HG03196 (cell line): ENCODE data around the gene FAT3.

Source experiments
- ATAC-seq: cut with Tn5 transposase; IDR thresholded peaks from one replicate; pipeline ENCODE4 v1.9.1; 2021; ENCODE audit not compliant: unreplicated experiment

Gene FAT3

DNA sequence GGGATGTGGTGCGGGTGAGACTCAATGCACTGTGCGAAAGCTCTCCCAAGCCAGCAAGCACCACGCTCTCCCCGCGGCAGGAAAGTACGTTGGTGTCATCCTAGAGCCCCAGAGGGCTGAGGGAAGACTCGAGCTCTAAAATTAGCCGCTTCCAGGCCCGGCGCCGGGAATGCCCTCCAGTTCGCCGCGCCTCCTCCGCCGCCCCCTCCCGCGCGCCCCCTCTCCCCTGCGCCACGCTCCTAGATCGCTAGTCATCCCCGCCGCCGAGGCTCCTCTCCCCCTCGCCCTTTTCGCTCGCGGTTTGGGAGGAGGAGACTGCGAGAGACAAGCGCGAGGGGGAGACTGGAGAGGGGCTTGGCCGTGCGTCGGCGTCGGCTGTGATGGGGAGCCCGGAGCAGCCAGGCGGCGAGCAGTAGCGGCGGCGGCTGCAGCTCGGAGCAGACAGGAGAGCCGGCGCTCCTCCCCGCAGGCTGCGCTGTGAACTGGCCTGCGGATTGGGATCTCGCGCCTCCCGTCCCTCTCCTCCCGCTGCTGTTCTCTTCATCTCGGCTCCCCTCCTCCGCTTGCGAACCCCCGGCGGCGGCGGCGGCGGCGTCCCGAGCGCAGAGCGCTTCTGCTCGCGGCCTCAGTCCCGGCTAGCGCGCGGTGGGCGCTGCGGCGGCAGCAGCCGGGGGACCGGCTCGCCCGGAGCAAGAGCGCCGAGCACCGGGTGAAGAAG, at the start of gene FAT3:
FAT3 (plus strand) TSS at position 412 of the 718 bp plus-strand sequence. CDS start 127,295 bp downstream, outside the sequence.
- no peak for ATAC-seq

GRCh38 chr11:92179017-92179670, 45.5 kb upstream of the FAT3 start:
- no peak for ATAC-seq

- ATAC-seq: no peak
Measured at GRCh38 chr11:92180226-92180625, 44.4 kb upstream of the FAT3 start.

GRCh38 chr11:92180664-92181251, 43.9 kb upstream of the FAT3 start:
- ATAC-seq: no peak

GRCh38 chr11:92190535-92191206, 33.9 kb upstream of the FAT3 start:
- no peak for ATAC-seq

GRCh38 chr11:92192141-92192540, 32.5 kb upstream of the FAT3 start:
- ATAC-seq: no peak

- no peak for ATAC-seq
Measured at GRCh38 chr11:92198268-92198667, 26.4 kb upstream of the FAT3 start.

- ATAC-seq: no peak
Measured at GRCh38 chr11:92199991-92200390, 24.6 kb upstream of the FAT3 start.

GRCh38 chr11:92204731-92205130, 19.9 kb upstream of the FAT3 start:
- no peak for ATAC-seq

GRCh38 chr11:92206441-92206840, 18.2 kb upstream of the FAT3 start:
- ATAC-seq: no peak

DNA sequence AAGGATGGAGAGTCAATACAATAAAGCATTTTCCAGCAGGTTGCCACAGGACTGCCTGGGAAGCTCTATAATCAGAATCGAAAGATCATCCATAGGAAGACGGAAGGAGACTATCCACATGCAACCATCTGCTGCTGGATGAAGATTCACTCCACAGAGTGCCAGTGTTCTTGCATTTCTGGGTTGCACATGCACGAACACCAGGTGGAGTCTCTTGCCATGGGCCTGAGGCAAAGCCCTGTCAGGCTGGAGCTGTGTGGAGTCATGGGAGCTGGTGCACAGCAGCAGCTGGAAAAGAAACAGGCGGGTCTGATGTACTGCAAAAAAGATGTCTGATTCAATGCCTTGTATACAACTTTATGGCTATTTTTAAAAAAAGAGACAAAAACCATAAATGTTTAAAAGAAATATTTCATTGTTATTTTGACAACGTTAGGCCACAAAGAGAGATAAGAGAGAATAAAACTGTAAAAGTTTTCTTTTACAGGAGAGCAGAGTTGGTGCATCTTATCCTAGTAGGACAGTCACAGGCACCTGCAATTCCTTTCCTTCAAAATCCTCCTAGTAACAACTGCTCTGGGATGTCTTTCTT, 12.9 kb upstream of the FAT3 start:
- ATAC-seq: no peak

GRCh38 chr11:92212530-92212929, 12.1 kb upstream of the FAT3 start:
- no peak for ATAC-seq

DNA sequence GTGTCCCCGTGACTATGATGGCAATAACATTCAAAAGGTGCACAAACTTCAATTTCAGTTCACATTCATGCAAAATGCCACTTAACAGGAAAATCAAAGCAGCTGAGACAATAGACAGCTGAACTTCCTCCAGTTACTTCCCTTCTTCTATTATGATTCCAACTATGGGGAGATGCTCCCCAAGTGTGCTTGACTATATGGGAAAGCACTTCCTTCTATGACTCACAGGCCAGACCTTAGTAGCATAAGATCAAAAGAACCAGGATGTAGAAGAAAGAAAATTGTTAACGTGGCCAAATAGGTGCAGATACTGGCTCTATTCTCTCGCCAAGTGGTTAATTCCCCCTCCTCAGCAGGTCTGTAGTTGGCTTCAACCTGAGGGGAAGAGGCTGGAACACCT, 7.8 kb upstream of the FAT3 start:
- no peak for ATAC-seq

DNA sequence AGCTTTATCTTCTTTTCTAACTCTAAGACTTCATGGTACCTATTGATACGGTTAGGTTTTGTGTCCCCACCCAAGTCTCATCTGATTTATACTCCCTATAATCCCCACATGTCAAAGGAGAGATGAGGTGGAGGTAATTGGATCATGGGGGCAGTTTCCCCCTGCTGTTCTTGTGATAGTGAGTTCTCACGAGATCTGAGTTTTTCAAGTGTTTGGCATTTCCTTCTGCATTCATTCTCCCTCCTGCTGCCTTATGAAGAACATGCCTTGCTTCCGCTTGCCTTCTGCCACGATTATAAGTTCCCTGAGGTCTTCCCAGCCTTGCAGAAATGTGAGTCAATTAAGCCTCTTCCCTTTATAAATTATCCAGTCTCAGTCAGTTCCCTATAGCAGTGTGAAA, 5.1 kb upstream of the FAT3 start:
- no peak for ATAC-seq

- no peak for ATAC-seq
Measured at GRCh38 chr11:92222701-92223100, 1.9 kb upstream of the FAT3 start.

DNA sequence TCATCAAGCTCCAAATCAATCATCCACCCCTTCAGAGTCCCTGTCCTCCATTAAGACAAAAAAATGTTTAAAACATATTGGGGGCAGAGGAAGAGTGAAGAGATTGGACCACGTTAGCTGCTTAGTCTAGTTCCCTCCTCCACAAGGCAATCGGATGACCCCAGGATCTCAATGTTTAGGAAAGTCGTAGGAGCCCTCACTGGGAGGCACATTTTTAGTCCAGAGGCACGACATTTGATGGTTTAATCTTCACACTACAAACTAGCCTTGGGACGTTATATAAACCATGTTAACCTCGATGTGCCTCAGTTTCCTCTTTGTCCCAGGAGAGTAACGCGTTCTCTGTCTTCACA, 588 bp upstream of the FAT3 start:
- ATAC-seq: no peak

- ATAC-seq: no peak
Measured at GRCh38 chr11:92225125-92225567, 528 bp downstream of the FAT3 start.

DNA sequence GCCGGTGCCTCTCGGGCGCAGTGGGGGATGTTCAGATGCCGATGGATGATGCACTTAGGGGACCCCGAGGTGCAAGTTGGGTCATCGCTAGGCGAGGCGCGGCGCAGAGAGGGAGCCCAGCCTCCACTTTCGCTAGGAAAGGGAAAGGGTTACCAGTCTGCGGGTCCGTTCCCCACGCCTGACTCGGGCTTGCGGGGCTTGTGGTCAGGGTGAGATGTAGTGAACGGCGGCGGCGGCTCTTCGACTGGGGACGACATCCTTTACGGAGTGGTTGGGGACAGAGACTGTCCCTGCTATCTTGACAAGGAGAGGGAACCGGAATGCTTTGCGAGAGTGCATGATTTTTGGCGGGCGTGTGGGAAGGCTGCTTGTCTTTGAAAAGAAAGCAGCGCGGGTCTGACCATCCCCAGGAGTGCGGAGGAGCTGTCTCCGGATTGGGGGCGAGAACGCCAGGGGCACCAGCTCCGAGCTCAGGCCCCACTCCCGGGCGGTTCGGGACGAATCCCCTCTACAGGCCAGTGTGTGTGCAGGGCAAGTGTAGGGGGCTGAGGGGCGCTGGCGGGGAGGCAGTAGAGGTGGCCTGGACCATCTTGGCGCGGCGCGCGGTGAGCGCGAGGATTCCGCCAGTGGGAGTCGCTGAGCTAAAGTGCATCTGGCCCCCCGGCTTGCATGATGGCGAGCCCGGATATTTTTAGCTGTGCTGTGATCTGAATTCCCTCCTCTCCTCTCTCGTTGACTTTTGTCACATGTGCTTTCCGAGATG, 1.1 kb downstream of the FAT3 start:
- no peak for ATAC-seq

DNA sequence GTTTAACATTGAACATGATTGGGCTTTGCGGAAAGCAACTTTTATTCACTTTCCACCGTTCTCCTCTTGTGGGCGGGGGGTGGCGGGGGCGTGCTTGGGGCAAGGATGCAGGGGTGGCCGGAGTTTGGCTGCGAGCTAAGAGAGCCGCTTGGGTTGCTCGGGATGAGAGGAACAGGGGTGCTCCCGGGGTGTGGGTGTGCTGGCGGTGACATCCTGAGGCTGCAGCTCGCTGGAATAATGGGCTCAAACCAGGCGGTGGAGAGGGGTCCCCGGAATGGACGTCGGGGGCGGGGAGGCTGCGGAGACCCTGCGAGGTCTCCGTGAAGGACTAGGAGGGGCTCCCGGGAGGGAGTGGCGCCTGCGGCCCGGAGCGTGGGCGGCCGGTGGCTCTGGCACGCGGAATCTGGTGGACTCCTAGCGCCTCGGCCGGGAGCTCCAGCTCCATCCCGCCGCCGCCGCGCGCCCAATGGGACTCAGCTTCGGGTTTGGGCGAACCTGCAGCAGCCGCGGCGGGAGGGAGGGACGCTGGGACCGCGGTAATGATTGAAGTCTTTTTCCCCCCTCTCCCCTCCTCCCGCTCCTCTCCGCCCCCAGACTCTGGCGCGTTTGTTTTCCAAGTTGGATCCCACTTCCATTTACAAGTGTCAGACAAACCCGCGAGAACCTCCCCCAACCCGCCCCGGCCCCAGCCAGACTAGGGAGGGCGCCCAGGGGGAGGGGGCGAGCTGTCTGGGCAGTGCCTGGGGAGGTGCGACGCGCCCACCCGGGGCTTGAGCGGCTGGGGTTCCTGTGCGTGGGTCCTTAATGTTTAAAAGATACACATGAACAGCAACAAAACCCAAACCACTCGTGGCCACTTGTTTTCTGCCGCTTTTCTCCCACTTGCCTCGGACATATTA, 2.0 kb downstream of the FAT3 start:
- no peak for ATAC-seq
